GM12801 (cell line): Measurements from ENCODE around the gene CHMP5.

Source experiments
- CTCF ChIP-seq: IDR thresholded peaks from one replicate; pipeline ENCODE4 v1.5.1; 2011; ENCODE audit warnings: control low read depth; ENCODE audit not compliant: insufficient read length; ENCODE audit errors: extremely low read depth

CHMP5 gene

GRCh38 chr9:33255471-33255870, 9.4 kb upstream of the CHMP5 start:
- no peak for TF ChIP-seq CTCF

- no peak for TF ChIP-seq CTCF
Measured at GRCh38 chr9:33256236-33256635, 8.6 kb upstream of the CHMP5 start.

- no peak for TF ChIP-seq CTCF
Measured at GRCh38 chr9:33257276-33257675, 7.6 kb upstream of the CHMP5 start.

- no peak for TF ChIP-seq CTCF
Measured at GRCh38 chr9:33260372-33260771, 4.5 kb upstream of the CHMP5 start.

GRCh38 chr9:33263131-33264002, 1.5 kb upstream of the CHMP5 start:
- no peak for TF ChIP-seq CTCF

GRCh38 chr9:33264003-33264472, 811 bp upstream of the CHMP5 start:
- TF ChIP-seq CTCF, result no peak

GRCh38 chr9:33265211-33265865, 489 bp downstream of the CHMP5 start:
- TF ChIP-seq CTCF, result no peak
